CD4-positive, alpha-beta T cell treated with Interleukin-17A for 1 hour (primary cell): ENCODE results near the gene JAG2.

Source experiments
- DNase-seq: peaks from one replicate; pipeline ENCODE4 v3.0.0-alpha.2; 2020

Gene JAG2

GRCh38 chr14:105163040-105163742 lies 5.4 kb downstream of the JAG2 start:
- no peak for DNase-seq

- DNase-seq, result no peak
Observed at GRCh38 chr14:105162669-105162979, 6.0 kb downstream of the JAG2 start.

DNA sequence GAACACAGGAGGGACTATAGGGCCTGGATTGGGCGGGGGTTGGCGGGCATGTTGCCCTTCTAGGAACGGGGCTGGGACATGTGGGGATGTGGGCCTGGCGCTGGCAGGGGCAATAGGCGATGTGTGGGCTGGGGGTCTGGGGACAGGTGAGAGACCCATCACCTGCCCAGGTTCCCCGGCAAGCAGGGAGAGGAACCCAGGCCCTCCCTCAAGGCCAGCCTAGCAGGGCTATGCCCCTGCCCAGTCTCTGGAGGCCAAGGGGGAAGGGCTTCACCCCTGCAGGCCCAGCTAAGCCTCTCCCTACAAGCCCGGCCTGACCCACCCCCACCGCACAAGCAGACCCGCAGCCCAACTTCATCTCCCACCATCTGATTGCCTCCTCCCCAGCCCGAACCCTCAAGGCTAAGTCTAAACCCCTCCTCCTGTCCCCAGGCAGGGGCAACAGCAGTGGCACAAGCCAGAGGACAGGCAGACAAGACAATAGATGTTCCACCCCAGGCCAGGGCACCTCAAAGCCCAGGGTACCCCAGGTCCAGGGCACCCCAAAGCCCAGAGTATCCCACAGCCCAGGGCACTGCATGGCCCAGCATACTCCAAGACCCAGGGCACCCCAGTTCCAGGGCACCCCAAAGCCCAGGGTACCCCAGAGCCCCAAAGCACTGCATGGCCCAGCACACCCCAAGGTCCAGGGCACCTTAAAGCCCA lies 6.5 kb downstream of the JAG2 start:
- no peak for DNase-seq

DNA sequence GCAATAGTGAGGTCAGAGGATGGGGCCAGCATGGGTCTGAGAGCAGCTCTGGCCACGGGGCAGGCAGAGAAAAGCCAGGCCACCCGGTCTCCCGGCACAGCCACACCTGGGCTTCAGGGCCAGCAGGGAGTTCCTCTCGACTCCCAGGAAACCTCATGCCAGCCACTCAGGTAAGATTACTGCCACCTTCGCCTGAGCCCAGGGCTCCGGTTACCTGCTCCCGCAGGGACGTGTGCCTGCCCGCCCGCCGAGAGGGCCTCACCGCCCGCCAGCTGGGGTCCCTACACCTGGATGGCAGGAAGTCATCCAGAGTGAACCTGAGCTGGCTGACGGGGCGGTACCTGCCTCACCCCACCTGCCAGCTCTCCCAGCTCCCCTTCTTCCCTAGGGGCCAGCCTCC lies 7.3 kb downstream of the JAG2 start:
- DNase-seq, result no peak

DNA sequence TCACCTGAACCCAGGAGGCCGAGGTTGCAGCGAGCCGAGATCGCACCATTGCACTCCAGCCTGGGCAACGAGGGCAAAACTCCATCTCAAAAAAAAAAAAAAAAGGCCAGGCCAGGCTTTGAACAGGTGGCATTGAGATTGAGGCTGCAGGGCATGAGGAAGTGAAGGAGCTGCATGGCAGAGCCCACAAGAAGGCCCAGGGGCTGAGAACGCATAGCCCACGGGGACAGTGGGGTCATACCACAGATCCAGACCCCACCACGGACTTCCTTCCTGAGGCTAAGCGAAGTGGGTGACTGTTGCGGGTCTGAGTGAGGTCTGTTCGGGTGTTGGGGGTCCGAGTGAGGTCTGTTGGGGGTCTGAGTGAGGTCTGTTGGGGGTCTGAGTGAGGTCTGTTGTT lies 7.8 kb downstream of the JAG2 start:
- DNase-seq, result no peak

DNA sequence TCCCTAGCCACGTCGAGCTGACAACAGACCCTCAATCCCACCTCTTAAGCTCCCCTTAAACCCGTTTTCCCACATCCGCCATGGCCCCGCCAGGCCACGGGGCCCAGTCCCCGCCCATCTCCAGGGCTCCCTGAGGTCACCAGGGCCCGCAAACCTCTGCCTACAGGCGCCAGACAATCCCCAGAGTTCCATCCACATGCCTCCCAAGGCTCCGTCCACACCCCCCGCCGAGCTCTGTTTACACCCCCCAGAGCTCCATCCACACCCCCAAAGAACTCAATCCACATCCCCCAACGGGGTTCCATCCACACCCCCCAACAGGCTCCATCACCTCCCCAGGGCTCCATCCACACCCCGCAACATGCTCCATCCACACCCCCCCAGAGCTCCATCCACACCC lies 9.2 kb downstream of the JAG2 start:
- no peak for DNase-seq

- DNase-seq, result no peak
Observed at GRCh38 chr14:105158794-105159193, 9.8 kb downstream of the JAG2 start.

DNA sequence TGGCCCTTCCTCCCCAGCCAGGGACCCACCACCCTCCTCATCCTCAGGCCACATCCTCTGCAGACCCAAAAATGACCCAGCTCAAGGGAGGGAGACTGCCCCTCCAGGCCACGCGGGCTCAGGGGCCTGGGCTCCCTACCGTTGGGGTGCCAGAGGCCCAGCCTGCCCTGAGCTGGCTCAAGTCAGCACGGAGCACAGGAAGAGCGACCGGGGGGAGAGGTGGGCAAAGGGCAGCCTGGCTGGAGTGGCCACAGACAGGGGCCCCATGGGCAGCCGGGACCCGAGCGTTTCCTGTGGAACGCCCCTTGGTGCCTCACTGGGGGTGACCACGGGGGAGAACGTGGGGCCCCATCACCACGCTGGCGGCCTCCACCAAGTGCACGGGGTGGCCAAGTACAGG lies 10.7 kb downstream of the JAG2 start:
- DNase-seq, result no peak

DNA sequence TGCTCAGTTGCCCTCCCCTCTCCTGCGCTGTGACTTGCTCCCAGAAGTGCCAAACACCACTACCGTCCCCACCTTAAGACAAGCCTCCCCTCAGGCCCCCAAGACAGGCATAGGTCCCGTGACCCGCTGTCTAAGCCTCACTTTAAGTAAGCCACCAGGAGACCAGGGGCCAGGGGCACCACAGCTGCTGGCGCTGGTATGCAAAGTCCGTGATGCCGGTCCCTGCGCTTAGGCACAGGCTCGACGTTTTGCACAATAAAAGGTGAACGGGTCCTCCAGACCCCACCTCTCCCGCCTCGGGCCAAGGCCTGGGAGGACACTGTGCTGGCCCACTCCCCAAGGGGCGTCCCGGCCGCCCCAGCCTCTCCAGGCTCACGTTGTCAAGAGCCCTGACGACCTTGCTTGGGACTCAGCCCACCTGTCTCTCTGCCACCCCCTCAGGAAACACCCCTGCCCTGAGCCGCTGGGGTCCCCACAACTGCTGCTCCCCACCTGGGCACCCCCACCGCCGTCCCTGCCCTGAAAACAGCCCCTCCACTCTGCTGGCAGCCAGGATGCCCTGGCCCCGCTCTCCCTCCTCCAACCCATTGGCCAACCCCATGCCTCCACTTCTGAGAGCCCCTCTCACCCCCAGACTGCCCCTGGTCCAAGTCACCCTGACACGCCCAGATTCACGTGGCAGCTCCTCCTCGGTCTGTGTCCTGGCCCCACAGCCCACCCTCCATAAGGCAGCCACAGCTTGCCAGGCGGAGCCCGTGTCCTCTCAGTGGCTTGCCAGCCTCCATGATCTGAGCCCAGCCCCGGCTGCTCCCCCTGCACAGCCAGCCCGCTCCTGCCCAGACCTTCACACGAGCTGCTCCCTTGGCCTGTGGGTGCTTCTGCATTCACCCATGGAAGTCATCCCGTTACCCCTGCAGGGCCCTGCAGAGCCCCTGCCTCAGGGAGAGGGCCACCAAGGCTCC lies 11.9 kb downstream of the JAG2 start:
- DNase-seq, result no peak

- DNase-seq, result no peak
Observed at GRCh38 chr14:105155681-105156413, 12.7 kb downstream of the JAG2 start.

GRCh38 chr14:105155071-105155651 lies 13.4 kb downstream of the JAG2 start:
- DNase-seq, result no peak

DNA sequence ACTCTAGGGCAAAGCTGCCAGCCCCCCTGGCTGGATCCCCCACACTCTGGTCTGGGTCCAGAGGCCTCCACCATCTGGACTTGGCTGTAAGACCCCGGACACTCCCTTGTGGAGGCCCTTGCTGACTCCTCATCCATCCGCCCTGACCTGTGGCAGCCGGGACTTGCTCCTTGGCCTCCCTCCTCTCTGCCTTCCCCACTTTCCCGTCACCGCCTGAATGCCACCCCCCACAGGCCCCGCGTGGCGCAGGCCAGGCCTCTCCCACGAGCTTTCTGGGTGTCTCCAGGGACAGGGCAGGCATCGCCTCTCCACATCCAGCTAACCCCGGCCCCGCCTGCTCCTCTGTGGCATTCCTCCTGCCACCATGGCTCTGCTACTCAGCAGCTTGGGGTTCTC lies 14.1 kb downstream of the JAG2 start:
- no peak for DNase-seq

GRCh38 chr14:105153739-105154475 lies 14.7 kb downstream of the JAG2 start:
- DNase-seq, result no peak

DNA sequence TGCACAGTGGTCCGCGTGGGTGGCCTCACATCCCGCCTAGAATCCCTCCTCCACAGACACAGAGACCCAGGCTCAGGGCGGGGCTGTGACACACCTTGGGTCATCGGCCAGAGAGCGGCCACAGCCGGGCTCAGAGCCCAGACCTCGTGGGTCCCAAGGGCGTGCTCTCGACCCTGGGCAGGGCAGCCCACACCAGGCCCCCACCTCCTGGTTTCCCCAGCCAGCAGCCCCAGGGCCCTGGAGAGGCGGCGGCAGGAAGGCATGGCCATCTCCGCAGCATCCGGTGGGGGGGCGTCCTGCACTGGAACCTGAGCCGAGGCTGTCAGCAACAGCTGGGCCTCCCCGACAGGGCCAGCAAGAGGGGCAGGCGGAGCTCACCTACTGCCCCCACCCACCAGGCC lies 15.2 kb downstream of the JAG2 start:
- DNase-seq, result no peak

- no peak for DNase-seq
Observed at GRCh38 chr14:105152794-105153241, 15.8 kb downstream of the JAG2 start.

DNA sequence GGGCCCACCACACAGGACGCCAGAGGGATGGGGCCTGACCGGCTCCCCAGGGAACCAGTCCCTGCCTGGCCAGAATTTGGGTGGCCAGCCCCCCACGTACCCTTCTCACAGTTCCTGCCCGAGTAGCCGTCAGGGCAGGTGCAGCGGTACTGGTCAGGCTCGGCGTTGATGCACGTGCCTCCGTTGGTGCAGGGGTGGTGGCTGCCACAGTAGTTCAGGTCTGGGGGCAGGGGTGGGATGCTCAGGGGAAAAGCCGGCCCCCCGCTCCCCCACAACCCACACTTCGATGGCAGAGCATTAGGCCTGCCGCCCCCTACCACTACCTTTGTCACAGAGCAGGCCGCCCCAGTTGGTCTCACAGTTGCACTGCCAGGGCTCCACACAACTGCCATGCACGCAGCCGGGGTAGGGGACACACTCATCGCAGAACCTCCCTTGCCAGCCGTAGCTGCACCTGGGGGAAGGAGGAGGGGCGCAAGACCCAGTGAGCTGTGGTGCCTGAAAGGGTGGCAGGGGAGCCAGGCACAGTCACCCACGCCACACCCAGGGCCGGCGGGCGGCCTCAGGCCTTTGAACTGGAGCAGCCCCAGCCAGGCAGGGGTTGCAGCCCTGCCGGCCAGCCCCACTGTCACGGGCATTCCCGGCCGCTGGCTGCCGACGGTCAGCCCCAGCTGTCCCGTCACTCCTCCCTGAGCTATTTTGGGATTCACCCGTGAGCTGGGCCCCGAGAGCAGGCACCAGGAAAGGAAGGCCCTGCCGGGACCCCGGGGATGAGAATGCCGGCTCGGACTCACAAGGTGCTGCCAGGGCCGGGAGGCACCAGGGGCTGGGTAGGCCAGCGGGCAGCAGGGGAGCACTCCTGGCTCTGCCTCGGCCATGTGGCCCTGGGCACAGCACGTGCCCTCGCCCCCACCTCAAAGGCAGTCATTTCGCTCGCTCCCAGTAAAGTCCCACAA lies 16.5 kb downstream of the JAG2 start:
- DNase-seq, result no peak

- no peak for DNase-seq
Observed at GRCh38 chr14:105151084-105151837, 17.3 kb downstream of the JAG2 start.

DNA sequence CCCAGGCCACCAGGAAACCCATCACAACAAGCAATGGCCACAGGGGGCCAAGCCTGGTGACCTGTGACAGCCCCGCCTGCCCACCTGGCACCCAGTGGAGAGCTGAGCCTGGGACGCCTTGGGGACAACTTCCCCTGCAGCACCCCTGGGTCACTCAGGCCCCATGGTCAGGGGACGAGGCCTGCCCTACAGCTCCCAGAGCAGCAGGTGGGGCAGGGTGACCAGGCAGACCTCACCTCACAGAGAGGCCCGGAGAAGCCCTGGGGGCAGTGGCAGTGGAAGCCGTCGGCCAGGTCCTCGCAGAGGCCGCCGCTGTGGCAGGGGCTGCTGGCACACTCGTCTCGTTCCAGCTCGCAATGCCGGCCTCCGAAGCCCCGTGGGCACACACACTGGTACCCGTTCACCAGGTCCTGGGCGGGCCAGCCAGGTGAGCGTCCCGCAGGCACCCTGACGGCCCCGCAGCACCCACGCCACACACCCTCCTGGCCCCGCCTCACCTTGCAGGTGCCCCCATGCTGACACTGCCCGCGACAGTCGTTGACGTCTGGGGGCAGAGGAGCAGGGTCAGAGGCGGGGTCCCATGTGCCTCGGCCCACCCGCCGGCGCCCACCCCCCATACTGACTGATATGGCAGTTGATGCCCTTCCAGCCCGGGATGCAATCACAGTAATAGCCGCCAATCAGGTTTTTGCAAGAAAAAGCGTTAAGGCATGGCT lies 18.1 kb downstream of the JAG2 start:
- DNase-seq, result no peak

GRCh38 chr14:105150026-105150367 lies 18.6 kb downstream of the JAG2 start:
- no peak for DNase-seq
